K562 (cell line): ENCODE results near the gene TRIM47. TPM values are rescaled to one million over a fixed set of nuclear protein-coding genes. Genes with fewer than 3 reads are reported as not detected.

ENCODE experiments used
- ATAC-seq: fragments of 200-7000 bp; cut with Tn5 transposase; 3 replicates; pipeline ENCODE4 v1.9.1; 2020; ENCODE audit warnings: moderate library complexity
- BruUV-seq: library from RNA; stranded (reverse); fragments of 400-500 nt; replicated peaks from 2 replicates; lab custom pipeline; 2021; lab: Mats Ljungman, UMichigan
- CTCF ChIA-PET: fragments of 300-600 bp; formaldehyde crosslinking; extraction: SDS; loops from one replicate; lab custom pipeline; 2021; ENCODE audit warnings: low intra/inter-chr PET ratio; lab: Yijun Ruan, JAX
- POLR2A ChIA-PET: fragments of 300-600, 350-650 bp; sonication (Branson Sonifier 250); formaldehyde crosslinking; extraction: SDS; loops from one replicate; lab custom pipeline; 2021; ENCODE audit warnings: antibody characterized with exemption, inconsistent platforms; lab: Yijun Ruan, JAX
- DNase-seq, 4 experiments: peaks; one replicate each; pipeline versions ENCODE4 v3.0.0 to v3.0.0-alpha.2; 2011 to 2018; ENCODE audit warnings: low spot score in 3 of 4, mixed read lengths in 3 of 4; ENCODE audit errors: extremely low read depth in 1 of 4
- FAIRE-seq: peaks from 2 replicates; lab custom pipeline; 2011; peaks lifted over from hg19 to GRCh38; lab: Jason Lieb, UNC
- H2AFZ ChIP-seq: 2 replicates; pipeline ENCODE4 v1.6.0; 2011; ENCODE audit warnings: low read depth, low read length, control low read depth, inconsistent platforms
- H3K27ac ChIP-seq: fragments of 200-600 bp; 3 replicates; pipeline ENCODE4 v1.8.0; 2011; ENCODE audit warnings: low read depth, mild to moderate bottlenecking, control low read depth, inconsistent platforms, low read length, moderate library complexity, mixed read lengths; ENCODE audit errors: extremely low read depth
- H3K27me3 ChIP-seq, 2 experiments: fragments of 300-600 bp in 1 of 2; 2 replicates in 1 of 2; 3 replicates in 1 of 2; pipeline versions ENCODE4 v1.6.0 to v1.8.0; 2011; ENCODE audit warnings: inconsistent platforms in 2 of 2, low read length in 2 of 2, mild to moderate bottlenecking in 1 of 2, mixed read lengths in 1 of 2, moderate library complexity in 1 of 2; ENCODE audit not compliant: control insufficient read depth in 2 of 2, insufficient read depth in 2 of 2
- H3K36me3 ChIP-seq: fragments of 300-600 bp; 3 replicates; pipeline ENCODE4 v1.8.0; 2011; ENCODE audit warnings: mild to moderate bottlenecking, low read length, inconsistent platforms; ENCODE audit not compliant: control insufficient read depth, insufficient read depth
- H3K4me1 ChIP-seq, 2 experiments: fragments of 200-600 bp in 1 of 2; replicated peaks in 1 of 2; 2 replicates in 1 of 2; 3 replicates in 1 of 2; pipeline versions ENCODE4 v1.5.1 to v1.8.0; 2011; ENCODE audit warnings: inconsistent platforms in 2 of 2, low read length in 2 of 2, mild to moderate bottlenecking in 1 of 2, mixed read lengths in 1 of 2, moderate library complexity in 1 of 2; ENCODE audit not compliant: control insufficient read depth in 2 of 2, insufficient read depth in 2 of 2
- H3K4me2 ChIP-seq: 2 replicates; pipeline ENCODE4 v1.6.1; 2011; ENCODE audit warnings: low read length, control low read depth, inconsistent platforms, mixed read lengths; ENCODE audit not compliant: insufficient read depth
- H3K4me3 ChIP-seq: fragments of 200-600 bp; sonication (generic), shearing (Covaris generic); 2 replicates; pipeline ENCODE4 v1.5.1; 2016; ENCODE audit warnings: control low read depth, inconsistent platforms
- H3K79me2 ChIP-seq: fragments of 200-600 bp; 3 replicates; pipeline ENCODE4 v1.8.0; 2011; ENCODE audit warnings: low read length, inconsistent platforms; ENCODE audit not compliant: control insufficient read depth, insufficient read depth
- H3K9ac ChIP-seq, 2 experiments: 2 replicates each; pipeline versions ENCODE4 v1.6.0 to v1.6.1; 2011; ENCODE audit warnings: low read depth in 2 of 2, low read length in 2 of 2, control low read depth in 1 of 2, inconsistent platforms in 1 of 2, mild to moderate bottlenecking in 1 of 2, mixed read lengths in 1 of 2; ENCODE audit not compliant: insufficient read depth in 1 of 2
- H3K9me1 ChIP-seq: one replicate; pipeline ENCODE4 v1.6.0; 2011; ENCODE audit warnings: inconsistent platforms, mild to moderate bottlenecking, low read length, moderate library complexity; ENCODE audit not compliant: control insufficient read depth, insufficient read depth
- H3K9me3 ChIP-seq: replicated peaks from 2 replicates; pipeline ENCODE4 v1.5.1; 2011; ENCODE audit warnings: low read depth, low read length, inconsistent platforms; ENCODE audit not compliant: control insufficient read depth, insufficient read depth
- H4K20me1 ChIP-seq: replicated peaks from 2 replicates; pipeline ENCODE4 v1.6.1; 2011; ENCODE audit warnings: low read length, inconsistent platforms, mixed read lengths; ENCODE audit not compliant: control insufficient read depth, insufficient read depth
- GABPB1 ChIP-seq: sonication (generic); formaldehyde crosslinking; IDR thresholded peaks from 2 replicates; pipeline ENCODE4 v1.8.0; 2022; ENCODE audit warnings: mild to moderate bottlenecking, missing genetic modification reagents
- POLR2A ChIP-seq: fragments of 450-650 bp; conservative IDR thresholded peaks from 2 replicates; pipeline ENCODE4 v1.6.1; 2016
- POLR2B ChIP-seq: fragments of 450-650 bp; IDR thresholded peaks from 2 replicates; pipeline ENCODE4 v1.6.1; 2018; ENCODE audit warnings: low read depth; ENCODE audit not compliant: partially characterized antibody
- RBM15 ChIP-seq: fragments of 200-400 bp; formaldehyde crosslinking; IDR thresholded peaks from 2 replicates; pipeline ENCODE4 v1.6.1; 2018; ENCODE audit warnings: mild to moderate bottlenecking, low read length, moderate library complexity; ENCODE audit not compliant: insufficient read depth
- SAFB2 ChIP-seq: fragments of 200-400 bp; formaldehyde crosslinking; IDR thresholded peaks from 2 replicates; pipeline ENCODE4 v1.6.1; 2018; ENCODE audit warnings: borderline replicate concordance, low read length, low read depth, moderate library complexity; ENCODE audit not compliant: severe bottlenecking
- SRSF9 ChIP-seq: fragments of 200-400 bp; formaldehyde crosslinking; IDR thresholded peaks from 2 replicates; pipeline ENCODE4 v1.6.1; 2017; ENCODE audit warnings: low read depth, low read length, borderline replicate concordance
- SUPT5H ChIP-seq: fragments of 450-650 bp; IDR thresholded peaks from 2 replicates; pipeline ENCODE4 v1.6.1; 2016
- XRCC5 ChIP-seq: fragments of 200-400 bp; formaldehyde crosslinking; IDR thresholded peaks from 2 replicates; pipeline ENCODE4 v1.6.1; 2017; ENCODE audit warnings: low read depth, mild to moderate bottlenecking, low read length
- ZEB2 ChIP-seq: fragments of 450-650 bp; IDR thresholded peaks from 2 replicates; pipeline ENCODE4 v1.6.1; 2016
- WGBS: fragments of 100-300 bp; shearing (Covaris generic); methylation state at CpG from one replicate; pipeline ENCODE4 v1.1.6; 2016; ENCODE audit warnings: low coverage, mixed read lengths; ENCODE audit not compliant: insufficient coverage; ENCODE audit errors: missing lambda C conversion rate; 5-methylcytosine and 5-hydroxymethylcytosine counted together
- in situ Hi-C: fragments of 300-500 bp; cut with MboI; formaldehyde crosslinking; loops from 4 replicates; pipeline ENCODE4 v1.15.0; 2018; ENCODE audit warnings: inconsistent platforms, mixed read lengths
- intact Hi-C: fragments of 100-400 bp; cut with micrococcal nuclease; formaldehyde crosslinking; loops from 2 replicates; pipeline ENCODE4 v1.14.2; 2022
- polyA plus RNA-seq, 8 experiments: library from polyadenylated mRNA; depleted of rRNA in 4 of 8; stranded (reverse) in 5 of 8; unstranded in 3 of 8; fragments of >200 nt; fragmentation: Nextera tagmentation in 2 of 8; fragmentation: Illumina TruSeq in 1 of 8; extraction: Ambion mirVana in 2 of 8; extraction: Trizol in 1 of 8; gene quantifications; 2 replicates each; pipeline versions ENCODE4 v1.2.1 to v1.2.3, GENCODE V29; 2011 to 2014; ENCODE audit warnings: inconsistent platforms in 1 of 8, missing spikeins in 1 of 8
- total RNA-seq, 7 experiments: library from RNA; depleted of rRNA in 6 of 7; stranded (reverse); fragments of >200 nt in 6 of 7; fragmentation: Illumina TruSeq in 2 of 7; extraction: Trizol in 2 of 7; gene quantifications; 2 replicates each; pipeline versions ENCODE4 v1.2.1 to v1.2.3, GENCODE V29; 2011 to 2021; ENCODE audit warnings: low replicate concordance in 1 of 7
- TF ChIP-seq, protein P1 (sequence below): fragments of 250-450 bp; sonication (Bioruptor Pico); IDR thresholded peaks from 2 replicates; pipeline ENCODE4 v1.5.0; 2022; ENCODE audit warnings: mild to moderate bottlenecking
- TF ChIP-seq, protein P2 (sequence below): sonication (generic); formaldehyde crosslinking; IDR thresholded peaks from 2 replicates; pipeline ENCODE4 v1.8.1; 2022; ENCODE audit warnings: missing genetic modification reagents
- TF ChIP-seq, protein P3 (sequence below): fragments of 450-650 bp; IDR thresholded peaks from 2 replicates; pipeline ENCODE4 v1.6.1; 2018; ENCODE audit not compliant: partially characterized antibody
- TF ChIP-seq, protein P4 (sequence below): sonication (generic); formaldehyde crosslinking; IDR thresholded peaks from 2 replicates; pipeline ENCODE4 v1.8.1; 2023; ENCODE audit warnings: mild to moderate bottlenecking, missing genetic modification reagents

Gene TRIM47
- total and polyA plus RNA-seq, 9 of the 15 experiments (the other 6 are each of a cell fraction or from before 2014, with no cell fraction given), result 0.56 to 6.1 (median 3.2) TPM

DNA sequence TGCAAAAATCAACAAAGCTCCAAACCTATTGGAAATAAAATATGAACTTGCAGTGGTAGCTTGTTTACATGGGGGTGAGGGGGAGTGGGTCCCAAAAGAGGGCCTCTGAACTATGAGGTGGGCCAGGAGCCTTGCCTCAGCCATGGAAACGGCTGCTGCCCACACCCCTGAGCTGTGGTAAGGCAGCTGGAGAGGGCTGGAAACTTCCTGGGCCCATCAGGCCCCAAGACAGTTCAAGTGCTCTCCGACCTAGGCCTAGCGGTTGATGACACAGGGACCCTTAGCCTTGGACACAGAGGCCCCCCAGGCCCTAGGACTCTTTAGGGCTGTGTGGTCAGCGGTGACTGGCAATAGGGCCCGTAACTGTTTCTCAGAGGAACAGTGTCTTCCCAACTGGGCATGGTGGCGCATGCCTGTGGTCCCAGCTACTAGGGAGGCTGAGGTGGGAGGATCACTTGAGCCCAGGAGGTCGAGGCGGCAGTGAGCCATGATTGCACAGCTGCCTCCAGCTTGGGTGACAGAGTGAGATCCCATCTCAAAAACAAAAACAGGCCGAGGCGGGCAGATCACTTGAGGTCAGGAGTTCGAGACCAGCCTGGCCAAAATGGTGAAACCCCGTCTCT lies 52.5 kb downstream of the TRIM47 start:
- H3K27ac ChIP-seq, result no peak overlapping the region
- H3K36me3 ChIP-seq, result peaks cover 77% of the 10 kb centered on the region; the same call in 2 of the 3 replicates
- FAIRE-seq (no peak), ATAC-seq (no peak; the same call in 2 of the 3 replicates), DNase-seq (no peak)
- no peak overlapping the region for H3K4me3 ChIP-seq
- BruUV-seq, result no TSS peak
- intact Hi-C loops (no loop called here), in situ Hi-C loops (no loop called here)
- H3K4me2 ChIP-seq, result no peak overlapping the region
- H3K9ac ChIP-seq, result peak overlapping the region in 1 of 2 experiments; percentile 38; a peak in 1 of 4 replicates
- no peak overlapping the region for H2AFZ ChIP-seq
- H3K9me1 ChIP-seq, result no peaks in the 10 kb centered on the region
- H3K79me2 ChIP-seq, result no peaks in the 10 kb centered on the region
- WGBS, result 72% methylated on average over 10 of the region's 12 CpGs
- H3K4me1 ChIP-seq, result peaks cover 0 to 52% of the 10 kb centered on the region in 2 experiments; a peak in 2 of 5 replicates
- H3K27me3 ChIP-seq, result no peaks in the 10 kb centered on the region
- POLR2A ChIA-PET, result interaction anchor here (0.6 to 8.0 kb wide), 18 partner anchors 7 to 645 kb away, joined by 3 to 121 read pairs (median 3); partner anchors contain the start of gene GALK1
- H3K9me3 ChIP-seq, result no peaks in the 10 kb centered on the region
- CTCF ChIA-PET, result no interaction called here
- H4K20me1 ChIP-seq, result no peaks in the 10 kb centered on the region
- TF ChIP-seq POLR2A (0 out of 2 replicates have a peak, but pooled peaks have one; percentile 59), ZEB2 (no peak), RBM15 (no peak), SAFB2 (no peak), SUPT5H (0 out of 2 replicates have a peak, but pooled peaks have one; percentile 46), XRCC5 (no peak), POLR2B (peak; percentile 36), GABPB1 (CRISPR knock-in tag) (no peak), SRSF9 (no peak)
- TF ChIP-seq, protein P1, sequence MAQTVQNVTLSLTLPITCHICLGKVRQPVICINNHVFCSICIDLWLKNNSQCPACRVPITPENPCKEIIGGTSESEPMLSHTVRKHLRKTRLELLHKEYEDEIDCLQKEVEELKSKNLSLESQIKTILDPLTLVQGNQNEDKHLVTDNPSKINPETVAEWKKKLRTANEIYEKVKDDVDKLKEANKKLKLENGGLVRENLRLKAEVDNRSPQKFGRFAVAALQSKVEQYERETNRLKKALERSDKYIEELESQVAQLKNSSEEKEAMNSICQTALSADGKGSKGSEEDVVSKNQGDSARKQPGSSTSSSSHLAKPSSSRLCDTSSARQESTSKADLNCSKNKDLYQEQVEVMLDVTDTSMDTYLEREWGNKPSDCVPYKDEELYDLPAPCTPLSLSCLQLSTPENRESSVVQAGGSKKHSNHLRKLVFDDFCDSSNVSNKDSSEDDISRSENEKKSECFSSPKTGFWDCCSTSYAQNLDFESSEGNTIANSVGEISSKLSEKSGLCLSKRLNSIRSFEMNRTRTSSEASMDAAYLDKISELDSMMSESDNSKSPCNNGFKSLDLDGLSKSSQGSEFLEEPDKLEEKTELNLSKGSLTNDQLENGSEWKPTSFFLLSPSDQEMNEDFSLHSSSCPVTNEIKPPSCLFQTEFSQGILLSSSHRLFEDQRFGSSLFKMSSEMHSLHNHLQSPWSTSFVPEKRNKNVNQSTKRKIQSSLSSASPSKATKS, result no peak
- TF ChIP-seq, protein P2, sequence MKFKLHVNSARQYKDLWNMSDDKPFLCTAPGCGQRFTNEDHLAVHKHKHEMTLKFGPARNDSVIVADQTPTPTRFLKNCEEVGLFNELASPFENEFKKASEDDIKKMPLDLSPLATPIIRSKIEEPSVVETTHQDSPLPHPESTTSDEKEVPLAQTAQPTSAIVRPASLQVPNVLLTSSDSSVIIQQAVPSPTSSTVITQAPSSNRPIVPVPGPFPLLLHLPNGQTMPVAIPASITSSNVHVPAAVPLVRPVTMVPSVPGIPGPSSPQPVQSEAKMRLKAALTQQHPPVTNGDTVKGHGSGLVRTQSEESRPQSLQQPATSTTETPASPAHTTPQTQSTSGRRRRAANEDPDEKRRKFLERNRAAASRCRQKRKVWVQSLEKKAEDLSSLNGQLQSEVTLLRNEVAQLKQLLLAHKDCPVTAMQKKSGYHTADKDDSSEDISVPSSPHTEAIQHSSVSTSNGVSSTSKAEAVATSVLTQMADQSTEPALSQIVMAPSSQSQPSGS (CRISPR knock-in tag), result no peak
- TF ChIP-seq, protein P3, sequence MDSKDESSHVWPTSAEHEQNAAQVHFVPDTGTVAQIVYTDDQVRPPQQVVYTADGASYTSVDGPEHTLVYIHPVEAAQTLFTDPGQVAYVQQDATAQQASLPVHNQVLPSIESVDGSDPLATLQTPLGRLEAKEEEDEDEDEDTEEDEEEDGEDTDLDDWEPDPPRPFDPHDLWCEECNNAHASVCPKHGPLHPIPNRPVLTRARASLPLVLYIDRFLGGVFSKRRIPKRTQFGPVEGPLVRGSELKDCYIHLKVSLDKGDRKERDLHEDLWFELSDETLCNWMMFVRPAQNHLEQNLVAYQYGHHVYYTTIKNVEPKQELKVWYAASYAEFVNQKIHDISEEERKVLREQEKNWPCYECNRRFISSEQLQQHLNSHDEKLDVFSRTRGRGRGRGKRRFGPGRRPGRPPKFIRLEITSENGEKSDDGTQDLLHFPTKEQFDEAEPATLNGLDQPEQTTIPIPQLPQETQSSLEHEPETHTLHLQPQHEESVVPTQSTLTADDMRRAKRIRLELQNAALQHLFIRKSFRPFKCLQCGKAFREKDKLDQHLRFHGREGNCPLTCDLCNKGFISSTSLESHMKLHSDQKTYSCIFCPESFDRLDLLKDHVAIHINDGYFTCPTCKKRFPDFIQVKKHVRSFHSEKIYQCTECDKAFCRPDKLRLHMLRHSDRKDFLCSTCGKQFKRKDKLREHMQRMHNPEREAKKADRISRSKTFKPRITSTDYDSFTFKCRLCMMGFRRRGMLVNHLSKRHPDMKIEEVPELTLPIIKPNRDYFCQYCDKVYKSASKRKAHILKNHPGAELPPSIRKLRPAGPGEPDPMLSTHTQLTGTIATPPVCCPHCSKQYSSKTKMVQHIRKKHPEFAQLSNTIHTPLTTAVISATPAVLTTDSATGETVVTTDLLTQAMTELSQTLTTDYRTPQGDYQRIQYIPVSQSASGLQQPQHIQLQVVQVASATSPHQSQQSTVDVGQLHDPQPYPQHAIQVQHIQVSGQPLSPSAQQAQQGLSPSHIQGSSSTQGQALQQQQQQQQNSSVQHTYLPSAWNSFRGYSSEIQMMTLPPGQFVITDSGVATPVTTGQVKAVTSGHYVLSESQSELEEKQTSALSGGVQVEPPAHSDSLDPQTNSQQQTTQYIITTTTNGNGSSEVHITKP, result no peak
- TF ChIP-seq, protein P4, sequence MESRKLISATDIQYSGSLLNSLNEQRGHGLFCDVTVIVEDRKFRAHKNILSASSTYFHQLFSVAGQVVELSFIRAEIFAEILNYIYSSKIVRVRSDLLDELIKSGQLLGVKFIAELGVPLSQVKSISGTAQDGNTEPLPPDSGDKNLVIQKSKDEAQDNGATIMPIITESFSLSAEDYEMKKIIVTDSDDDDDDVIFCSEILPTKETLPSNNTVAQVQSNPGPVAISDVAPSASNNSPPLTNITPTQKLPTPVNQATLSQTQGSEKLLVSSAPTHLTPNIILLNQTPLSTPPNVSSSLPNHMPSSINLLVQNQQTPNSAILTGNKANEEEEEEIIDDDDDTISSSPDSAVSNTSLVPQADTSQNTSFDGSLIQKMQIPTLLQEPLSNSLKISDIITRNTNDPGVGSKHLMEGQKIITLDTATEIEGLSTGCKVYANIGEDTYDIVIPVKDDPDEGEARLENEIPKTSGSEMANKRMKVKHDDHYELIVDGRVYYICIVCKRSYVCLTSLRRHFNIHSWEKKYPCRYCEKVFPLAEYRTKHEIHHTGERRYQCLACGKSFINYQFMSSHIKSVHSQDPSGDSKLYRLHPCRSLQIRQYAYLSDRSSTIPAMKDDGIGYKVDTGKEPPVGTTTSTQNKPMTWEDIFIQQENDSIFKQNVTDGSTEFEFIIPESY, result no peak
